ENCODE results near the gene UBXN11.
"Not testable (repeated sequence)": the region's sequence is repeated elsewhere in the genome, so short reads cannot be mapped to it uniquely, and the experiment has no call there.

The UBXN11 gene

GRCh38 chr1:26318338-26319064, 12.1 kb upstream of the UBXN11 start:
- POLR2A ChIA-PET (ENCODE audit: low non-redundant PET) = interaction anchor here (0.5 kb wide), 1 partner anchor 9 kb away, joined by 3 read pairs; no protein-coding TSS in a partner anchor
- CTCF ChIA-PET = interaction anchor here (0.6 to 1.5 kb wide), 3 partner anchors 46 to 115 kb away, joined by 3 to 7 read pairs (median 6); no protein-coding TSS in a partner anchor
- DNase-seq (ENCODE audit: low spot score) = no peak
- H3K27ac ChIP-seq = peak overlapping the region; percentile 22
- TF ChIP-seq CTCF (conservative IDR thresholded peaks at IDR 0.05; ENCODE audit: low read depth) = no peak

DNA sequence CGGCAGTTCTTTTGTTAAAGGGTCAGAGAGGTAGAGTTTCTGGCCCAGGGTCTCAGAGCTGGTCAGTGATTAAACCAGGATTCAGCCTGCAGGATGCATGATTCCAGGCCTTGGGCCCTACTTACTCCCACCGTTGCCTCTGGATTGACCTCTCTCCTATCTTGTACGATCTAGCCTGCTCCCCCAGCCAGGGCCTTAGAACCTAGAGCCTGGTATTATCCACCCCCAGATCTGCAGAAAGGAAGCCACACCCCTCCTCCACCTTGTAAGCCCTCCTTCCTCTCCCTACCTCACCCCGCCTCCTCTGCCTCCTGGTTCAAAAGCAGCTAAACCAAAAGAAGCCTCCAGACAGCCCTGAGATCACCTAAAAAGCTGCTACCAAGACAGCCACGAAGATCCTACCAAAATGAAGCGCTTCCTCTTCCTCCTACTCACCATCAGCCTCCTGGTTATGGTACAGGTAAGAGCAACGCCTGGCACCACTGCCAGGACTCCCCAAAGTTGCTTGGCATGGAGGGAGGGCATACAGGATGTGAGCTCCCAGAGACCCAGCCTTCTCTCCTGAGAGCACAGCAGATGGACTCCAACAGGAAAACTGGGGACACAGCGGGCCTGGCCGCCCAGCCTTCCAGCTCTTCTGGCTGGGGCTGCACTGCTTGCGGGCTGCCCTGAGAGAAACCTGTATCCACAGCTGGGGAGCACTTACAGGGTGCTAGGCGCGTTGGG, 11.3 kb upstream of the UBXN11 start, which contains the start of gene CD52:
TSS of gene CD52 (plus strand) at position 347 of the 726 bp plus-strand sequence. CDS start at position 407, 60 bp downstream.
- ChIA-PET CTCF (interaction anchor here (0.6 to 1.5 kb wide), 3 partner anchors 46 to 212 kb away, joined by 3 to 7 read pairs (median 6); no protein-coding TSS in a partner anchor), POLR2A (ENCODE audit: low non-redundant PET) (interaction anchor here (0.5 kb wide), 1 partner anchor 8 kb away, joined by 3 read pairs; no protein-coding TSS in a partner anchor)
- DNase-seq (ENCODE audit: low spot score) = no peak
- H3K27ac ChIP-seq = peak within 1 kb of the TSS; percentile 22
- no peak for TF ChIP-seq CTCF (conservative IDR thresholded peaks at IDR 0.05; ENCODE audit: low read depth)

GRCh38 chr1:26317146-26317545, 10.7 kb upstream of the UBXN11 start:
- ChIA-PET CTCF (interaction anchor here (0.6 kb wide), 1 partner anchor 211 kb away, joined by 3 read pairs; no protein-coding TSS in a partner anchor), POLR2A (ENCODE audit: low non-redundant PET) (no interaction called here)
- no peak for DNase-seq (ENCODE audit: low spot score)
- no peak overlapping the region for H3K27ac ChIP-seq
- no peak for TF ChIP-seq CTCF (conservative IDR thresholded peaks at IDR 0.05; ENCODE audit: low read depth)

DNA sequence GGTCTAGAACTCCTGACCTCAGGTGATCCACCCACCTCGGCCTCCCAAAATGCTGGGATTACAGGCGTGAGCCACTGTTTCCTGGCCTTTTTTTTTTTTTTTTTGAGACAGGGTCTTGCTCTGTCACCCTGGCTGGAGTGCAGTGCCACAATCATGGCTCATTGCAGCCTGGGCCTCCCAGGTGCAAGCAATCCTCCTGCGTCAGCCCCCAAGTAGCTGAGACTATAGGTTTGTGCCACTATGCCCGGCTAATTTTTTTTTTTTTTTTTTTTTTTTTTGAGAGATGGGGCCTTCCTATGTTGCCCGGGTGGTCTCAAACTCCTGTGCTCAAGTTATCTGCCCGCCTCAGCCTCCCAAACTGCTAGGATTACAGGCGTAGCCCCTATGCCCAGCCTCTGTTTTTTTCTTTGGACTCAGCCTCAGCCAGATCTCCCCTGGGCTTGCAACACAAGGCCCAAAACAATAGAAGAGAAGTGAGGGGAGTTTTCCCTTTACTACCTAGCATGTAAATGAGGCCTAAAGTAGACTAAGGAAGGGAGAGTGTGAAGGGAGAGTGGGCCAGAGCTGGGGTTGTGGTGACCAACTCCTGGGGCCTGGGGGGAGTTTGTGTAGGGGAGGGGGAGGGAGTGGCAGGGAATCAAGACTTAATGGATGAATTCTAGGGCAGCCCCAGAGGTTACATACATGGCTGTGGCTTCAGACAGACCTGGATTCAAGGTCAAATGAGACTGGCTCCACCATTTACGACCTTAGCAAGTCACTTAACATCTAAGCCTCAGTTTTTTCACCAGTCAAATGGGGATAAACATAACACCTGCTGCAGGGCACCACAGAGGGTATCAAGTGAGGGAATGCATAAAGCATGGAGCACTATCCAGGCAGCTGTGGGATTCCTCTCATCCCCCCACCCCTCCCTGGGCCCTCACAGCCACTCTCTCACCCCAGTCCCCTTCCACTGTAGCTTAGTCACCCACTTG, 9.7 kb upstream of the UBXN11 start:
- TF ChIP-seq CTCF (conservative IDR thresholded peaks at IDR 0.05; ENCODE audit: low read depth) = no peak
- no peak overlapping the region for H3K27ac ChIP-seq
- CTCF ChIA-PET = interaction anchor here (0.6 kb wide), 1 partner anchor 117 kb away, joined by 6 read pairs; no protein-coding TSS in a partner anchor
- no peak for DNase-seq (ENCODE audit: low spot score)
- POLR2A ChIA-PET (ENCODE audit: low non-redundant PET) = no interaction called here

GRCh38 chr1:26314501-26314900, 8.1 kb upstream of the UBXN11 start:
- TF ChIP-seq CTCF (conservative IDR thresholded peaks at IDR 0.05; ENCODE audit: low read depth) = no peak

GRCh38 chr1:26307966-26308899, 1.8 kb upstream of the UBXN11 start:
- CTCF ChIA-PET = interaction anchor here (0.6 to 2.2 kb wide), 5 partner anchors 13 to 1479 kb away, joined by 3 to 11 read pairs (median 4); partner anchors contain the start of gene CRYBG2
- DNase-seq (ENCODE audit: low spot score); POLR2A ChIA-PET (ENCODE audit: low non-redundant PET): not testable (repeated sequence)
- peak overlapping the region; percentile 42 for H3K27ac ChIP-seq

More at GRCh38 chr1:26314501-26314900, 8.1 kb upstream of the UBXN11 start:
- no peak for DNase-seq (ENCODE audit: low spot score)
- ChIA-PET POLR2A (ENCODE audit: low non-redundant PET) (no interaction called here), CTCF (interaction anchor here (0.6 to 1.0 kb wide), 4 partner anchors 10 to 77 kb away, joined by 3 to 5 read pairs (median 4); no protein-coding TSS in a partner anchor)
- no peak overlapping the region for H3K27ac ChIP-seq
